CD4-positive, alpha-beta T cell treated with Interleukin-17A for 1 hour (primary cell): ENCODE results near the gene ZNF106.

Source experiments
- DNase-seq: peaks from one replicate; pipeline ENCODE4 v3.0.0-alpha.2; 2020

The ZNF106 gene

DNA sequence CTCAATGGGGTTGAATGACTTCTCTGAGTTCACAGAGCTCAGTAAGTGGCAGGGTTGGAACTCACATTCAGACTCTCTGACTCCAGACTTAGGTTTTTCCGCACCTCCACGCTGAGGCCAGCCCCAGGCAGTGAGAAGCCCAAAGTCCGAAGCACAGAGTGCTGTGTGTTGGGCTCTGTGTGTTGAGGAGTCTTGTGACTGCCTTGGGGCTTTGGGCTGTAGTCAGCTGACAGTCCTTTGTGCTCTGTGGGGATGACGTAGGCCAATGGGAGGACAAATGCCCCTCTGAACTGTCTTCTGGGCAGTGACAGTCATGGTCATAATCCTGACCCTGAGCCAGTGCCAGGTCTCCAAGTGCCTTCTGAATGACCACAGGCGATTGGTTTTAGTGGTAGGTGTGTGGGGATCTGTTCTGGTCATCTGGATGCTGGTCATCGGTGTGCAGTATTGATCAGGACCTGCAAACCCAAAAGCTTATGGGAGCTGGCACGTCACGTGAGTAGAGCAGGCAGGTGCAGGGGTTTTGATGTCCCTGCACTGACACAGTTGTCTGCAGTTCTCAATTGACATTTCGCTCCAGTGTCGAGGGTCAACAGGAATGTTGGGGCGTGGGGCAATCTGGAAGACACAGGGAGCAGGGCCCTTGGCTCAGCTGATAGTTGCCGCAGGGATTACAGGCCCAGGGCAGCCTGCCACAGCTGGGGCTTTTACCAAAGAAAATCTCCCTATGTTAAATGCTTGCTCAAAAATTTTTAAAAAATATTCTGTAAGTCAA lies 86.3 kb downstream of the ZNF106 start:
- no peak for DNase-seq

DNA sequence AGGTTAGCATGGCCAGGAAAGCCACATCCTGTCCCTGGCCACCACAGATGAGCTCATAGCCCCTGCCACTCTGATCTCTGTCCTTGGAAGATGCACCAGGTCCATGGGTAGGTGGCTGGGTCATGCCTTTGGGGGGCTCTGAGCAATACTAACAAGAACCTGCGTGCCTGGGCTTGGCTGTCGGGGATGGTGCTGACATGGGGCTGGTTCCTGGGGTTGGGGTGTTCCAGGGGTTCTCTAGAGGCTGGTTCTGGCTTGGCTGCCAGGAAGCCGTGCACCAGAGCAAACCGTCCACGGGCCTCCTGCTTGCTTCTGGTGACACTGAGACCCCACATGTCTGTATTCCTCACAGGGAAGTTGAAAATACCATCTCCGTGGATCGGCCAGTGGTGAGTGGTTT lies 87.6 kb downstream of the ZNF106 start:
- no peak for DNase-seq

DNA sequence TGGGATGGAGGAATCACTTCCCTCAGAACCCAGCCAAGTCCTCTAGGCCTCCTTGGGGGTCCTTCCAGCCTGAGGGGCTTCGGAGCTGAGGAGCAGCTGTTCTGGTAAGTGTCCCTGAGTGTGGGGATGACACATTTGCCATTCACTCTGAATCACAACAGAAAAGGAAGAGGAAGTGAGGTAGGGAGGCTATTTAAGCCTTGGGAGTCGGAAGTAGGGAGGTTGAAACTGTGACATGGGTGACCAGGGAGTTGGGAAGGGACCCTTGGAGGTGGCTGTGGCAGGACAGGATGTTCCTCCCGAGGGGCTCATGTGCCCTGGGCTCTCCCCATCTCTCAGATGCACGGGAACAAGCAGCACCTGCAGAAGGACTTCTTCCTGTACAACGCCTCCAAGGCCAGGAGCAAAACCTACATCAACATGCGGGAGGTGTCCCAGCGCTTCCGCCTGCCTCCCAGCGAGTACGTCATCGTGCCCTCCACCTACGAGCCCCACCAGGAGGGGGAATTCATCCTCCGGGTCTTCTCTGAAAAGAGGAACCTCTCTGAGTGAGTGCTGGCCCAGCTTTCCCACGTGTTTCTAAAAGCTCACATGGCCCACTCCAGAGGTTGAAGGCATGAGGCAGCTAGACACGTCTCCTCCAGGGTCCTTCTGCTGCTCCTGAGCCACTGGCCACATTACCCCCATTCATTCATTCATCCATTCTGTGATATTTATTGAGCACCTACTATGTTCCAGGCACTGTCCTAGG lies 88.3 kb downstream of the ZNF106 start:
- no peak for DNase-seq

DNA sequence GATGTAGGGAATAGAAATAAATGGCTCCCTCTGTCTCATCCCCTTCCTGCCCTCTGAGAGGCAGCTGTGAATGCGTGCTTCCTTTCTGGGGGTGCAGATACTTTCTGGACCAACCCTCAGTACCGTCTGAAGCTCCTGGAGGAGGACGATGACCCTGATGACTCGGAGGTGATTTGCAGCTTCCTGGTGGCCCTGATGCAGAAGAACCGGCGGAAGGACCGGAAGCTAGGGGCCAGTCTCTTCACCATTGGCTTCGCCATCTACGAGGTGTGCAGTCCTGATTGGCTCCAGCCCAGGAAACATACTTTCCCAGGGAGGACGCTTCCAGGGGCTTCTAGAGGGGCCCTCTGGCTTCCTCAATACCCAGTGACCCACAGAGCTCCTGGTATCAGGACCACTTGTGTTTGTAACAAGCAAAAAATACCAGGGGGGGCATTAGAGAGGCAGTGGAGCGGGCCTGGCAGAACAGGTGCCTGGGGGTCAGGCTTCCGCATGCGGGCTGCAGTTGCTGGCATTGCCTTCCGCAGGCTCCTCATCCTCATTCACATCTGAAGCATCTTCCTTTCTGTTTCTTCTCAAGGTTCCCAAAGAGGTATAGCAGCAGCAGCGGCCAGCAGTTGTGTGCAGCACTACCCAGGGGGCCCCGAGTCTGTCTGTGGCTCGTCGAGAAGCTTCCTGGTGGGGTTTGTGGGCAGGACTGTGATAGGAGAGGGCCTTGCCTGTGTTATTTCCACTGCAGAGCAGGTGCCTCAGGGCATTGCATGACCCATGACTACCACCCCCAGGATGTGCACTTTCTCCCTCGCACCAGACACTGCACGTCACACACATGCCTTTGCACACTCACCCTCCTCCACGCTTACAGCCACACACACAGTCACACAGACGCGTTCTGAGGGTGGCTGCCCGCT lies 89.1 kb downstream of the ZNF106 start:
- peak; percentile 13 for DNase-seq

DNA sequence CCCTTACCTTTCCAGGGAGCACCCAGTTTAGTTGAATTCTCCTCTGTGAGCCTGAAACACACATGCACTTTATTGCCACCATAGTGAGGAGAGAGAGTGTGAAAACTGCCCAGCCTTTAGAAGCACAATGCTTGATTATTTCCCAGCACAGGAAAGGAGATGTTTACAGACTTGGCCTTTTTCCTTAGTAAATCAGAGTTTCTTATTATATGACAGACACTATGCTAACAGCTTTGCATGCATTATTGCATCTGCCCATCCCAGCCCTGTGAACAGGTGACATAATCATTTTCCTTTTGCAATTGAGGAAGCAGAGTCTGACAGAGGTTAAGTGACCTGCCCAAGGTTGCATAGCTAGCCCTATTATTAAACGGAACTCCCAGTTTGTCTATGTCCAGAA lies 95.1 kb downstream of the ZNF106 start:
- no peak for DNase-seq

DNA sequence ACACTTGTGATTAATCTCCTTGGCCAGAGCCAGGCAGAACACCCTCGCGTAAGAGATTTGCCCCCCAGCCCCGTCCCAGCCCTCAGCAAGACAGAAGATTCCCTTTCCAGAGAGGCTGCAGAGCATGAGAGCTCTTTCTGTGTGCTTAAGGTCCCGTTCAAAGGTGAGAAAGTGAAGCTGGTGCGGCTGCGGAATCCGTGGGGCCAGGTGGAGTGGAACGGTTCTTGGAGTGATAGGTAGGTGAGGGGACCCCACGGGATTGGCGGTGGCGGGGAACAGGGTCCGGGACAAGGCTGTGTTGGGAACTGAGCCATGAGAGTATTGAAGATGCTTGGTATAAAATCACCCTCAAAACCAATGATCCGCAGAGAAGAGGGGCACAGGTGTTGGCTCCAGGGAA lies 96.8 kb downstream of the ZNF106 start:
- DNase-seq: no peak

DNA sequence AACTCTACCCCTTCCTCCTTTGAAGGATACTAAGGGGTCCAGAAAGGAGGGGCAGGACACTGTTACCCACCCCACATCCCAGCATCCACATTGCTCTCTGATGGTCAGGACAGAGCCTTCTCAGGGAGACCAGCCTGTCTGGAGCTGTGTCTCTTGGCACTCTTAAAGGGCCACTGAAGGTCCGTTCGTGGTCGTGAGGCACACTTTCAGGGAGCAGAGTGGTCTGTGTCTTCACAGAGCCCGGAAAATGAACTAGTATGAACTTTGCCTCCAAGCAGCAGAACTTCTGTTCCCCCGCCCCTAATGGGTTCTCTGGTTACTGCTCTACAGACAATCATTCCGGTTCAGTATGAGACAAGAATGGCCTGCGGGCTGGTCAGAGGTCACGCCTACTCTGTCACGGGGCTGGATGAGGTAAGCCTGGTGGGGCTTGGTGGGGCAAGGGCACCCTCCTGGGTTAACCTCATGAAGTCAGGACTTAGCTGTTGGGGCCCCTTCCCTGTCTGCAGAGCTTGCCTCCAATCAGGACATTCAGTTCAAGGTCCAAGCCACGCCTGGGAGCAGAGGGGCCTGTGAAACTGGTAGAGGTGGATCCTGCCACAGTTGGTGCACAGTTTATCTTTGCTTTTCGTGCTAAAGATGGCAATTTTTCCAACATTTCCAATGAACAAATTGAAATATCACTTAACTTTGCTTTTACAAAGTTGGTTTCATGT lies 98.5 kb downstream of the ZNF106 start:
- DNase-seq: no peak

DNA sequence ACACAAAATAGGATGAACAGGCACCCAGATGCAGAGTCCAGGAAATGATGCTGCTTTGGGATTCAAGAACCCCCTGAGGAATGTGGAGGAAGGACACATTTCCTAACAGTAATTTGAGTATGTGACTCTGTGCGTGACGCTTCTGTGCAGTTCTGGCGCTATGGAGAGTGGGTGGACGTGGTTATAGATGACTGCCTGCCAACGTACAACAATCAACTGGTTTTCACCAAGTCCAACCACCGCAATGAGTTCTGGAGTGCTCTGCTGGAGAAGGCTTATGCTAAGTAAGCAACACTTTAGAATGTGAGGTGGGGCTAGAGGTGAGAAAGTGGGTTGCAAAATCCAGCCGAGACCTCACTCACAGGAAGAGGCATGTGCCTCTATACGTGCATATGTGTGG lies 103.3 kb downstream of the ZNF106 start:
- no peak for DNase-seq

DNA sequence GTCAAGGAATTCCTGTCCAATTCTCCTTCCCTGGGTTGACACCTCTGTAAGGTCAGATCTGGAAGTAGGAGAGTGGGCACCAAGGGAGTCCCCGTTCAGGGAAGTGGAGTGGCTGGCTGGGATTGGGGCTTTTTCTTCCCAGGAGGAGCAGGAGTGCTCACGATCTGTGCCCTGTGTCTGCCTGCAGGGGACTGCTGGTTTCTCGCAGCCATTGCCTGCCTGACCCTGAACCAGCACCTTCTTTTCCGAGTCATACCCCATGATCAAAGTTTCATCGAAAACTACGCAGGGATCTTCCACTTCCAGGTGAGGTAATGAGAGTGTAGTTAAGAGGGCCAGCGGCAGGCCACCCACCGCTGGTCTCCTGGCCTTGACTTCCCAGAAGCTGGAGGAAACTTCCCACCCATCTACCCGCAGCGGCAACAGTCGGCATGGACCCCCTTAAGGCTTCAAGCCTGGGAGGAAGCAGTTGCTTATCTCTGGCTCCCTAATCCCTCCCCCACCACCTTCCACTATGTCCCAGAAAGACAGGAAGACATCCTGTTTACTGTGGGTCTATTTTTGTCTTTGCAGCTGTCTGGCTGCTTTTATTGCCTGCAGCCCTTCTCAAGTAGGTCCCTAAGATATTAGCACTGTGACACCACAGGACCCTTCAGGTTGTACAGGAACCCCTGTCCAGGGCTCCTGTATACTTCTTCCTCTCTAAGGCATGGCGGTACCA lies 104.8 kb downstream of the ZNF106 start:
- no peak for DNase-seq

DNA sequence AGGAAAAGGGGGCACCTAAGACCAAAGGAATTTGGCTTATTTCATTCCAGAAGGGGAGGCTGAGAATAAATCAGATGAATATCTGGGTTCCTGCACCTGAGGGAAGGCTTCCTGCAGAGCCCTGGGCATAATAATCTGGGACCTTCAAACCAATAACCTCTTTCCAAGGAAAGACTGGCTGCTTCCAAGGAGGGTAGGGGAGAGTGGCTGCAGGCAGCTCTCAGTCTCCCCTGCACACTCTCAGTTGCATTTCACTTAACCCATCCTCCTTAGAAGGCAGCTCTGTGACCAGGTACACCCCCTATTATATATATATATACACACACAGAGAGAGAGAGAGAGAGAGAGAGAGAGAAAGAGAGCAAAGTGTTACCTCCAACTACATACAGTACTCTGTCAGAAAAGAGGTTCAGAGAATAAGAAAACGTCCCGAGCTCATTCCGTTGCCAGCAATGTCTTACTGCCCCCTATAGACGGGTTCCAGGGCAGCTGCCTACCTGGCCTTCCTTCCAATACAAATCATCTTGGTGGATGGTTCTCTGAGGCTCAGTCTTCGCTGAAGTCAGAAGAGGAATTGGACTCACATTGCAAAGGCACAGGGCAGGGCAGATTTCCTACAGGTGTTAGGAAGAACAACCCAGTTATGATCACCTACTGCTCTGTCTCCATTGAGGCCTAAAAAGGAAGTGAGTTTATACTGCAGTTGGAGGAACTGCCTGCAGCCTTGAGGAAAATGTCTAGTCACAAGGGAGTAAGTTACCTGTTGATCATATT lies 105.5 kb downstream of the ZNF106 start:
- peak; percentile 13 for DNase-seq

DNA sequence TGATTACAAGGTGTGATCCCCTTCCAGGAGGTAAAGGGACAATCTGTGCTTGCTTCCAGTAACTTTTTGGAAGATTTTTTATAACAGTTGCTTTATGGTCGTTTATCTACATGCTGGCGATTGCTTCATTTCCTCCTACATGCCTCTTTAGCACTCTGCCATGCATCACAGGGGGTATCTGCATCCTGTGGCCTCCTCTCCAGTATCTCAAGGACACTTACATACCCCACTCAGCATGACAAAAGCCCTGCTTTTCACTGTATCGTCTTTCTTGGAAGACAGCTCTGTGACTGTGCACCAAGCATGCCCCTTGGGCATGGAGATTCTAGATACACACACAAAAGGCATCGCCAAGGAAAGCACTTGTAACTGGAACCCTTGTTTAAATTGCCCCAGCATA lies 106.3 kb downstream of the ZNF106 start:
- no peak for DNase-seq

DNA sequence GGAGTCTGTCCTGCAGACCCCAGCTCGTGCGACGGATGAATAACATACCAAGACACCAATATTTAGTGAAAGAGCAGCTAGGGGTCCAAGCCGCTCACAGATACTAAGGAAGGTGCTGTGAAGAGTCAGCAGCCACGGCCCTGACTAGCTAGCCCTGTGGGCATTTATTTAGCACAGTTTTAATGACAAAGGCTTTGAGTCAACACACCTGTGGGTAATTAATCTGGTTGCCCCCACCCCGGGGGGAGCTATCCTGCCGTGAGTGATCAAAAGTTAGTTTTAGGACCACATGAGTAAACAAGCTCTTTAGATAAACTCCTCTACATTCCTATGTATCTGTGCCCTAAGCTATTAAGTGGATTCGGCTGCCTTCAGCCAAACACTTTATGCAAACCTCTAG lies 112.9 kb downstream of the ZNF106 start:
- no peak for DNase-seq

DNA sequence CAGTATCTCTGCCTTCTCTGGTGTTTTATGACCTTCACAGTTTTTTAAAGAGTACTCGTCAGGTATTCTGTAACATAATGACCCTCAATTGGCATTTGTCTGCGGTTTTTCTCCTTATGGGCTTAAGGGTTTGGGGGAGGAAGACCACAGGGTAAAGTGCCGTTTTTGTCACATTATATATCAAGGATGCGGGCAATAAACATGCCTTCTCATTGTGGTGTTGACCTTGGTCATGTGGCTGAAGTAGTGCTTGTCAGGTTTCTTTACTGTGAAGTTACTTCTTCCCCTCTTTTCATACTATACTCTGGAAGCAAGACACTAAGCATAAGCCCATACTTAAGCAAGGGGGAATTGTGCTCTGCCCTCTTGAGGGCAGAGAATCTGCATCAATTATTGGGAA lies 115.0 kb downstream of the ZNF106 start:
- no peak for DNase-seq

DNA sequence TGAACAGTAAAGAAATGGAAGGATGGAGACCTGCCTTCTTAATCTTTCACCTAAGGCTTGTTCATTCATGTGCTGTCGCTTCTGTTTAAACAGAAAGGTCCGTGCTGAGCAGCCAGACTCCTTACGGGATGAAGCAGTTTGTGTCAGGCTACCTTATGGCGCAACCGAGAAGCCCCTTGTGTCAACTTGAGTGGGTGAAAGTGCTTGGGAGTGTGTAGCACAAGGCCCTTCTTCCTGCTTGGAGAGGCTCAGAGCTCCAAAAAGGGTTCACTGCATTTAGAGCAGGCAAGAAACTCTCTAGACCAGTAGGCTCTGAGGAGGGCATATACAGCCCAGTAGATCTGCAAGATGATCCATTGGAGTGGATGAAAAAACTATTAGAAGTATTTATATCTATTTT lies 115.7 kb downstream of the ZNF106 start:
- no peak for DNase-seq

DNA sequence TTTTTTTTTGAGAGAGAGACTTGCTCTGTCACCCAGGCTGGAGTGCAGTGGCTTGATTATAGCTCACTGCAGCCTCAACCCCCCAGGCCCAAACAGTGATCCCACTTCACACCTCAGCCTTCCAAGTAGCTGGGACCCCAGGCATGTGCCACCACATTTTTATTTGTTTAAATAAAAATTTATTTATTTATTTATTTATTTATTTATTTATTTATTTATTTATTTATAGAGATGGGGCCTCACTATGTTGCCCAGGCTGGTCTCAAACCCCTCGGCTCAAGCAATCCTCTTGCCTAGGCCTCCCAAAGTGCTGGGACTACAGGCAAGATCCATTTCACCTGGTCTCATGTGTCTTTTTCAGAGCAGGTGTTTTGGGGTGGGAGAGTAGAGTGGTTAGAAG lies 116.1 kb downstream of the ZNF106 start:
- no peak for DNase-seq

DNA sequence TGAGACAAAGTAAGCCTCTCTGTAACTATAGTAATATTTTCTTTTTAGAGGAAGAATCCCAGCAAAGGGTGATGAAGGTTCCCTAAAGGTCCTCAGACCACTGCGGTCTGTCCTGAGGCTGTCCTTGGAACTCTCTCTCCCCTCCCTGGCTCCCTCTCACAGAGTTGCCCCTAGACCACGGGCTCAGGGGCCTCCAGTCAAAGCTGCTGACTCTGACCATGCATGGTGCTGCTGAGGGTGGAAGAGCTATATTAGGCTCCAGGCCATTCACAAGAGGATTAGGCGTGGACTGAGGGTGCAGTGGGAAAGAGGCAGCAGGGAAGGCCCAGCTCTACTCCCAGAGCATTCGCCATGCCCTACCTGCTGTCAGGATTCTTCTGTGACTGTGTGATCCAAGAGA lies 117.0 kb downstream of the ZNF106 start:
- DNase-seq: no peak

DNA sequence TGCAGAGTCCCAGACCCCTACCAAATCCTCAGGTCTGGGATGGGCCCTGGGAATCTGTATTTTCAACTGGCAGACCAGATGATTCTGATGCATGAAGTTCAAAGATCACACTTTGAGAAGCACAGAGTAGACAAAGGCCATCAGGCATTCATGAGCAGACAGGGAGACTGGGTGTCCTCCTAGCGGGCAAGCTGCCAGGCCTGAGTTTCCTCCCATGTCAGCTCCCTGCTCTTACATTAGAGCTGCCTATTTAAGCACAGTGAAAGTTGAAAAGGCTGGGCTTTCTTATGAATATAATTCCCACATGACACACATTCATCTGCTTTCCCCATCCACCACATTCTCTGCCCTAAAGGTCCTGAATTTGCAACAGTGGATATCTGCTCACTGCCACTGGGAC lies 117.7 kb downstream of the ZNF106 start:
- DNase-seq: no peak

DNA sequence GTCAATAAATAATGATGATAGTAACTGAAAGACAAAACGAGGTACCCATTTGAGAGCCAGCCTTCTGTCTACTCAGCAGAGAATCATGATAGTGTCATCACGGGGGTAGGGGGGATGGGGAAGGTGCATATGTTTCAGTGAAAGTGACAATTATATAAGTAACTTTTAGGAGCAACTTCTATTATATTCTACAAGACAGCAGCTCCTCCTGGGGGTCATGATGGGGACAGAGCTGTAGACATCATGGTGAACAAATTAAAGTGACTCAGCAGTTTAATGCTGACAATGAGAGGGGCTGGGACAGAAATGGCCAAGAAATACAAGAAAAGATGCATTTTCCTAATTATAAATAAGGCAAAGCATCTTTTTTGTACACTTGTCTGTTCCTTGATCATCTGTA lies 119.8 kb downstream of the ZNF106 start:
- peak; percentile 5 for DNase-seq

DNA sequence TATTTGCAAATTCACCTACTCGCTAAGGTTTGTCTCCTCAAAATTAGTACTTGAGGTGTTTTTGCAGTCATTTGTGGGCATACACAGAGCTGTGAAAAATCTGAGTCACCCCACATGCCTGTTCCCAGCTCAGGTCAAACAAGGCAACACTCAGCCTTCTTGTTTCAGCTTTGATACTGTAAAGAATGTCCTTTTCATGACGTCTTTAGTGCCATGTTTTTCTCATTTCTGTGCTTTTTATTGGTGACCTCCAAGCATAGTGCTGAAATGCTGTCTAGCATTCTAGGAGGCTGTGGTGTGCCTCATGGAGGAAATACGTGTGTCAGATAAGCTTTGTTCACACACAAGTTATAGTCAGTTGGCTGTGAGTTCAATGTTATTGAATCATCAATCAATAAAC lies 122.8 kb downstream of the ZNF106 start:
- DNase-seq: no peak

DNA sequence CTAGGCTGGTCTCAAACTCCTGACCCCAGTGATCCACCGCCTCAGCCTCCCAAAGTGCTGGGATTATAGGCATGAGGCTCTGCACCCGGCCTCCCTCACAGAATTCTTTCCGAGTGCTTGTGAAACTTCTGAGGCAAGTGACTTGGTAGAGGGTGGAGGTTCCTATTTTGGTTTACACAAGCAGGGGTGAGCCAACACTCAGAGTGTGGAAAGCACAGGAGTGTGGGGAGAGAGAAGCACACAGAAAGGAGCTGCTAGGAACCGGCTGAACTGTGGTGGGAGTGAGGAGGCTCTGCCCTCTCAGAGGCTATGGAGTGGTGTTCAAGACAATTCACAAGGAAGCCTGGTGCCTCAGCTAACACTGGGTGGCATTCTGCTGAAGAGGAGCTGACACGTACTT lies 123.9 kb downstream of the ZNF106 start:
- peak; percentile 1 for DNase-seq

DNA sequence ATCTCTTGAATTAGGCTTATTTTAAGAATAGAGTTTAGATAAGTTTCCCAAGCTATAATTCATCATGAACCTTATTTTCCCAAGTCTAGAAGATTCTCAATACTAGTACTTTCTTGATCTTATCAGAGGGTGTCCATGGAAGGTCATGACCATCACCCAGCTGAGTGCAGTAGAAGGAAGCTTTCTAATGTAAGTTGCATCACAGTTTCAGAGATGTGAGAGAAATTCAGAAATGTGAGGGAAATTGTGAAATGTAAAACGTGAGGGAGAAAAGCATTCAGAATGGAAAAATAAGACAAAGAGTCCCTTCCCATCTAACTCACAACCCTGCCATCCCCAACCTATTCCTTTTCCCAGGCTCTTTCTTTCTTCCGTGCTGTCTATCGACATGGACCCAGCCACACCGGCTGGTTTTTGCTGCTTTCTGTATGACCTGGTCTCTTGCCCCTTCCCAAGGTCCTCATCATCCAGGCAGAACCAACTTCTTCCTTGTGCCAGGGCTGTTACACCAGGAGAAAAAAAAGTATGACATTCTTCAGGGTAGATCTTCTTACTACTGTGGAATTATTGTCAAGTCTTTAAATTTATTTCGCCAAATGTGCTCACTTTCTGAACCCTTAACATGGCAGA lies 124.9 kb downstream of the ZNF106 start:
- DNase-seq: no peak
